CD14-positive monocyte (primary cell): ENCODE data around the gene KLK10. TPM values are rescaled to one million over a fixed set of nuclear protein-coding genes. Genes with fewer than 3 reads are reported as not detected.

Experiments used
- DNase-seq, 3 donors: peaks; one replicate each; pipeline ENCODE4 v3.0.0-alpha.2; 2011 to 2022
- H2AFZ ChIP-seq: 2 replicates; pipeline ENCODE4 v1.6.0; 2012; ENCODE audit warnings: mild to moderate bottlenecking, low read depth, low read length, inconsistent platforms; ENCODE audit not compliant: insufficient read depth, poor library complexity, severe bottlenecking
- H3K27ac ChIP-seq, 2 donors: 1 replicate in 1 of 2; 2 replicates in 1 of 2; pipeline ENCODE4 v1.5.1; 2012 to 2013; ENCODE audit warnings: low read length in 2 of 2, control low read depth in 1 of 2, inconsistent platforms in 1 of 2, low read depth in 1 of 2, mild to moderate bottlenecking in 1 of 2
- H3K27me3 ChIP-seq, 2 donors: one replicate each; pipeline versions ENCODE4 v1.6.0 to v1.6.1; 2011 to 2013; ENCODE audit warnings: low read length in 2 of 2; ENCODE audit not compliant: control insufficient read depth in 2 of 2, insufficient read depth in 2 of 2
- H3K36me3 ChIP-seq, 2 donors: replicated peaks in 1 of 2; 1 replicate in 1 of 2; 2 replicates in 1 of 2; pipeline versions ENCODE4 v1.5.1 to v1.6.1; 2012 to 2013; ENCODE audit warnings: low read length in 2 of 2, control low read depth in 1 of 2, inconsistent platforms in 1 of 2, mild to moderate bottlenecking in 1 of 2; ENCODE audit not compliant: insufficient read depth in 2 of 2, control insufficient read depth in 1 of 2
- H3K4me1 ChIP-seq, 2 donors: 1 replicate in 1 of 2; 2 replicates in 1 of 2; pipeline versions ENCODE4 v1.5.1 to v1.6.1; 2012 to 2013; ENCODE audit warnings: low read length in 2 of 2, control low read depth in 1 of 2, inconsistent platforms in 1 of 2, mild to moderate bottlenecking in 1 of 2, moderate library complexity in 1 of 2; ENCODE audit not compliant: insufficient read depth in 2 of 2, control insufficient read depth in 1 of 2
- H3K4me2 ChIP-seq: replicated peaks from 2 replicates; pipeline ENCODE3; 2012; ENCODE audit warnings: low read length, moderate library complexity, mild to moderate bottlenecking; ENCODE audit not compliant: poor library complexity, severe bottlenecking; ENCODE audit errors: extremely low read depth
- H3K4me3 ChIP-seq, 3 experiments: fragments of 200-600 bp in 1 of 3; sonication (generic) in 1 of 3; replicated peaks in 1 of 3; 1 replicate in 2 of 3; 2 replicates in 1 of 3; pipeline ENCODE4 v1.5.1; 2011 to 2013; ENCODE audit warnings: low read length in 3 of 3, mild to moderate bottlenecking in 3 of 3, control low read depth in 2 of 3, low read depth in 2 of 3, inconsistent platforms in 1 of 3, moderate library complexity in 1 of 3
- H3K79me2 ChIP-seq: 2 replicates; pipeline ENCODE4 v1.6.0; 2012; ENCODE audit warnings: mild to moderate bottlenecking, control low read depth, inconsistent platforms, low read length, moderate library complexity; ENCODE audit not compliant: insufficient read depth
- H3K9ac ChIP-seq: 2 replicates; pipeline ENCODE4 v1.6.0; 2017; ENCODE audit warnings: low read length, mild to moderate bottlenecking; ENCODE audit not compliant: insufficient read depth, poor library complexity, severe bottlenecking
- H3K9me3 ChIP-seq, 2 donors: replicated peaks in 1 of 2; 1 replicate in 1 of 2; 2 replicates in 1 of 2; pipeline versions ENCODE4 v1.5.1 to v1.6.1; 2012 to 2013; ENCODE audit warnings: low read length in 2 of 2, control low read depth in 1 of 2; ENCODE audit not compliant: control insufficient read depth in 1 of 2, insufficient read depth in 1 of 2
- H4K20me1 ChIP-seq: 2 replicates; pipeline ENCODE4 v1.6.0; 2012; ENCODE audit warnings: mild to moderate bottlenecking, low read length, control low read depth, moderate library complexity; ENCODE audit not compliant: insufficient read depth
- H3K27ac Mint-ChIP-seq, 7 donors: one replicate each; pipeline ENCODE4 v1.8.0; 2020; ENCODE audit warnings: mild to moderate bottlenecking in 7 of 7, mixed read lengths in 7 of 7, moderate library complexity in 6 of 7, inconsistent platforms in 2 of 7
- H3K27me3 Mint-ChIP-seq, 3 donors: one replicate each; pipeline ENCODE4 v1.8.0; 2021 to 2022; ENCODE audit warnings: low read depth in 3 of 3, mild to moderate bottlenecking in 3 of 3, mixed read lengths in 3 of 3, moderate library complexity in 3 of 3, inconsistent platforms in 1 of 3
- H3K36me3 Mint-ChIP-seq, 2 donors: one replicate each; pipeline ENCODE4 v1.8.0; 2020; ENCODE audit warnings: mixed read lengths in 2 of 2, inconsistent platforms in 1 of 2, mild to moderate bottlenecking in 1 of 2
- H3K4me1 Mint-ChIP-seq: one replicate; pipeline ENCODE4 v1.8.0; 2020; ENCODE audit warnings: mild to moderate bottlenecking, mixed read lengths
- H3K4me3 Mint-ChIP-seq, 2 donors: one replicate each; pipeline ENCODE4 v1.8.0; 2020; ENCODE audit warnings: mild to moderate bottlenecking in 2 of 2, mixed read lengths in 2 of 2, moderate library complexity in 1 of 2
- H3K9me3 Mint-ChIP-seq, 7 donors: one replicate each; pipeline ENCODE4 v1.8.0; 2020 to 2022; ENCODE audit warnings: mixed read lengths in 7 of 7, mild to moderate bottlenecking in 6 of 7, moderate library complexity in 6 of 7, inconsistent platforms in 2 of 7
- WGBS: methylation state at CpG from one replicate; pipeline ENCODE4 v1.1.5; 2013; ENCODE audit warnings: missing lambda C conversion rate; ENCODE audit not compliant: insufficient coverage; 5-methylcytosine and 5-hydroxymethylcytosine counted together
- intact Hi-C, 2 donors: fragments of 100-400 bp; cut with micrococcal nuclease; formaldehyde crosslinking; loops; one replicate each; pipeline versions ENCODE4 v1.15.0 to v1.15.1; 2023
- polyA plus RNA-seq, 3 donors: library from polyadenylated mRNA; depleted of rRNA in 1 of 3; unstranded in 2 of 3; stranded (reverse) in 1 of 3; fragments of 300-500 nt in 2 of 3; fragments of >200 nt in 1 of 3; fragmentation: Illumina TruSeq in 2 of 3; gene quantifications; 1 replicate in 2 of 3; 2 replicates in 1 of 3; pipeline ENCODE4 v1.2.3, GENCODE V29; 2012 to 2021
- TF ChIP-seq, protein P1 (sequence below): fragments of 200-600 bp; IDR thresholded peaks from one replicate; pipeline ENCODE4 v1.8.0; 2022; ENCODE audit warnings: antibody characterized with exemption, mild to moderate bottlenecking

KLK10 gene
- polyA plus RNA-seq, 3 donors: not detected

DNA sequence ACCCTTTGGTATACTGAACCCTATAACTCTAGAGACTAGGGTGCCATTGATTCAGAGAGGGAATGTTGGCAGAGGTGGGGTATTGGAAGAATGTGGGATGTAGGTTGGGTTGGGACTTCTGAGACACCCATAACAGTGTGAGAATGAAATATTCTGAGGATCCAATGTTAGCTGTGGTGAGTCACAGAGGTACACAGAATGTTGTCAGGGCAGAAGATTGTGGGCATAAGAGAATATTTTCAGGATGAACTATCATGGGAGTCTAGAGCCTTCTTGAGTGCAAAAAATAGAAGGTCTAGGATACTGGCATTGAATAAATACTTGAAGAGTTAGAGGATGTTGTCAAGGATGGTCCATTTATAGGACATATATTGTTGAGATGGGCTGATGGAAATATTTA lies 36.4 kb upstream of the KLK10 start:
- H3K27me3 Mint-ChIP-seq: peaks cover 12 to 41% (median 24%) of the 10 kb centered on the region in 3 donors
- H3K79me2 ChIP-seq: no peaks in the 10 kb centered on the region
- no peak overlapping the region for H3K4me3 Mint-ChIP-seq
- no peak overlapping the region for H3K4me3 ChIP-seq
- H3K9me3 Mint-ChIP-seq: peaks cover 0 to 2% (median 0%) of the 10 kb centered on the region in 7 donors
- TF ChIP-seq, protein P1, sequence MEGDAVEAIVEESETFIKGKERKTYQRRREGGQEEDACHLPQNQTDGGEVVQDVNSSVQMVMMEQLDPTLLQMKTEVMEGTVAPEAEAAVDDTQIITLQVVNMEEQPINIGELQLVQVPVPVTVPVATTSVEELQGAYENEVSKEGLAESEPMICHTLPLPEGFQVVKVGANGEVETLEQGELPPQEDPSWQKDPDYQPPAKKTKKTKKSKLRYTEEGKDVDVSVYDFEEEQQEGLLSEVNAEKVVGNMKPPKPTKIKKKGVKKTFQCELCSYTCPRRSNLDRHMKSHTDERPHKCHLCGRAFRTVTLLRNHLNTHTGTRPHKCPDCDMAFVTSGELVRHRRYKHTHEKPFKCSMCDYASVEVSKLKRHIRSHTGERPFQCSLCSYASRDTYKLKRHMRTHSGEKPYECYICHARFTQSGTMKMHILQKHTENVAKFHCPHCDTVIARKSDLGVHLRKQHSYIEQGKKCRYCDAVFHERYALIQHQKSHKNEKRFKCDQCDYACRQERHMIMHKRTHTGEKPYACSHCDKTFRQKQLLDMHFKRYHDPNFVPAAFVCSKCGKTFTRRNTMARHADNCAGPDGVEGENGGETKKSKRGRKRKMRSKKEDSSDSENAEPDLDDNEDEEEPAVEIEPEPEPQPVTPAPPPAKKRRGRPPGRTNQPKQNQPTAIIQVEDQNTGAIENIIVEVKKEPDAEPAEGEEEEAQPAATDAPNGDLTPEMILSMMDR: no peak
- DNase-seq: no peak
- H3K4me1 Mint-ChIP-seq: no peaks in the 10 kb centered on the region
- H3K36me3 Mint-ChIP-seq: no peaks in the 10 kb centered on the region
- intact Hi-C loops: no loop called here
- H3K4me2 ChIP-seq: no peak overlapping the region
- H3K36me3 ChIP-seq: no peaks in the 10 kb centered on the region
- no peaks in the 10 kb centered on the region for H3K9me3 ChIP-seq
- no peak overlapping the region for H2AFZ ChIP-seq
- no peak overlapping the region for H3K27ac Mint-ChIP-seq
- no peaks in the 10 kb centered on the region for H3K4me1 ChIP-seq
- H3K9ac ChIP-seq: no peak overlapping the region
- no peak overlapping the region for H3K27ac ChIP-seq
- H3K27me3 ChIP-seq: peaks cover 2 to 13% of the 10 kb centered on the region in 2 donors
- H4K20me1 ChIP-seq: no peaks in the 10 kb centered on the region

DNA sequence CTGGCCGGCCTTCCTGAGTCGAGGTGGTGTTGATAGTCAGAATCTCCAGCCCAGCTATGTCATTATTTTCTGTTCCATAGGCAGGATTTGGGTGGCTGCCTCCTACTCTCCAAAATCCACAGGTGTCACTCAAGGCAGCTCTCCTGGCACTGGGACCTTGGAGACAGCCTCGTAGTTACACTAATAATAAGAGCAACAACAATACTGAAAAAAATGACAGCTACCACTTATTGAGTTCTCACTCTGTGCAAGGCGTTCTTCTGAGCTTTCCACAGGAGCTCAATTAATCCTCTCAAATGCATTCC lies 27.5 kb upstream of the KLK10 start:
- H3K4me1 ChIP-seq: no peaks in the 10 kb centered on the region
- Mint-ChIP-seq H3K4me1 (no peaks in the 10 kb centered on the region), H3K27ac (no peak overlapping the region), H3K27me3 (peaks cover 8 to 27% (median 26%) of the 10 kb centered on the region in 3 donors), H3K4me3 (no peak overlapping the region), H3K9me3 (peaks cover 0 to 14% (median 6%) of the 10 kb centered on the region in 7 donors), H3K36me3 (no peaks in the 10 kb centered on the region)
- H3K79me2 ChIP-seq: no peaks in the 10 kb centered on the region
- H4K20me1 ChIP-seq: no peaks in the 10 kb centered on the region
- intact Hi-C loops: no loop called here
- no peak overlapping the region for H3K9ac ChIP-seq
- H3K4me3 ChIP-seq: no peak overlapping the region
- 10% methylated on average over 2 of the region's 4 CpGs for WGBS
- no peak for DNase-seq
- no peak overlapping the region for H2AFZ ChIP-seq
- H3K4me2 ChIP-seq: no peak overlapping the region
- no peaks in the 10 kb centered on the region for H3K9me3 ChIP-seq
- TF ChIP-seq, protein P1: no peak
- H3K27me3 ChIP-seq: peaks cover 0 to 5% of the 10 kb centered on the region in 2 donors
- H3K27ac ChIP-seq: no peak overlapping the region
- H3K36me3 ChIP-seq: no peaks in the 10 kb centered on the region
